ENCODE results near the gene ADRA2B.

ADRA2B gene

GRCh38 chr2:96117701-96118588 is 1.6 kb upstream of the ADRA2B start:
- H3K27ac ChIP-seq (ENCODE audit: low read depth in 2 of 2, low read length in 2 of 2): no peak overlapping the region
- no peaks in the 10 kb centered on the region for H3K9me3 ChIP-seq (ENCODE audit: control insufficient read depth in 2 of 2, low read length in 2 of 2)
- H3K27me3 ChIP-seq (ENCODE audit: control insufficient read depth in 2 of 2, insufficient read depth in 2 of 2, low read length in 2 of 2): peaks cover 13 to 22% of the 10 kb centered on the region in 2 donors
- no peak overlapping the region for H3K9ac ChIP-seq (ENCODE audit: low read depth in 1 of 2, low read length in 2 of 2)
- H3K4me3 ChIP-seq (ENCODE audit: low read length in 2 of 2): no peak overlapping the region
- H3K4me1 ChIP-seq (ENCODE audit: control insufficient read depth in 2 of 2, insufficient read depth in 2 of 2, low read length in 2 of 2): peaks cover 3 to 5% of the 10 kb centered on the region in 2 donors
- no peaks in the 10 kb centered on the region for H3K36me3 ChIP-seq (ENCODE audit: control insufficient read depth in 2 of 2, insufficient read depth in 2 of 2, low read length in 2 of 2)

GRCh38 chr2:96116879-96117533 is 635 bp upstream of the ADRA2B start:
- H3K9me3 ChIP-seq (ENCODE audit: control insufficient read depth in 2 of 2, low read length in 2 of 2): no peaks in the 10 kb centered on the region
- no peaks in the 10 kb centered on the region for H3K36me3 ChIP-seq (ENCODE audit: control insufficient read depth in 2 of 2, insufficient read depth in 2 of 2, low read length in 2 of 2)
- H3K9ac ChIP-seq (ENCODE audit: low read depth in 1 of 2, low read length in 2 of 2): peak overlapping the region; percentile 26 to 75
- H3K27ac ChIP-seq (ENCODE audit: low read depth in 2 of 2, low read length in 2 of 2): peak overlapping the region in 1 of 2 donors; percentile 35
- H3K4me1 ChIP-seq (ENCODE audit: control insufficient read depth in 2 of 2, insufficient read depth in 2 of 2, low read length in 2 of 2): peaks cover 3 to 5% of the 10 kb centered on the region in 2 donors
- peak overlapping the region; percentile 59 to 60 for H3K4me3 ChIP-seq (ENCODE audit: low read length in 2 of 2)
- peaks cover 13 to 22% of the 10 kb centered on the region in 2 donors for H3K27me3 ChIP-seq (ENCODE audit: control insufficient read depth in 2 of 2, insufficient read depth in 2 of 2, low read length in 2 of 2)

GRCh38 chr2:96115631-96116423 is 544 bp downstream of the ADRA2B start:
- H3K9me3 ChIP-seq (ENCODE audit: control insufficient read depth in 2 of 2, low read length in 2 of 2): no peaks in the 10 kb centered on the region
- H3K27ac ChIP-seq (ENCODE audit: low read depth in 2 of 2, low read length in 2 of 2): no peak overlapping the region
- peak overlapping the region; percentile 1 to 24 for H3K4me3 ChIP-seq (ENCODE audit: low read length in 2 of 2)
- peaks cover 5 to 14% of the 10 kb centered on the region in 2 donors for H3K27me3 ChIP-seq (ENCODE audit: control insufficient read depth in 2 of 2, insufficient read depth in 2 of 2, low read length in 2 of 2)
- H3K9ac ChIP-seq (ENCODE audit: low read depth in 1 of 2, low read length in 2 of 2): no peak overlapping the region
- H3K4me1 ChIP-seq (ENCODE audit: control insufficient read depth in 2 of 2, insufficient read depth in 2 of 2, low read length in 2 of 2): peaks cover 3 to 5% of the 10 kb centered on the region in 2 donors
- no peaks in the 10 kb centered on the region for H3K36me3 ChIP-seq (ENCODE audit: control insufficient read depth in 2 of 2, insufficient read depth in 2 of 2, low read length in 2 of 2)

- Histone ChIP-seq H3K4me3 (ENCODE audit: low read length in 2 of 2) (no peak overlapping the region), H3K9me3 (ENCODE audit: control insufficient read depth in 2 of 2, low read length in 2 of 2) (no peaks in the 10 kb centered on the region), H3K36me3 (ENCODE audit: control insufficient read depth in 2 of 2, insufficient read depth in 2 of 2, low read length in 2 of 2) (no peaks in the 10 kb centered on the region), H3K27me3 (ENCODE audit: control insufficient read depth in 2 of 2, insufficient read depth in 2 of 2, low read length in 2 of 2) (peaks cover 3 to 8% of the 10 kb centered on the region in 2 donors), H3K9ac (ENCODE audit: low read depth in 1 of 2, low read length in 2 of 2) (no peak overlapping the region), H3K4me1 (ENCODE audit: control insufficient read depth in 2 of 2, insufficient read depth in 2 of 2, low read length in 2 of 2) (peaks cover 3 to 5% of the 10 kb centered on the region in 2 donors), H3K27ac (ENCODE audit: low read depth in 2 of 2, low read length in 2 of 2) (no peak overlapping the region)
These were observed 1.3 kb downstream of the ADRA2B start for GRCh38 chr2:96114903-96115581.

- Histone ChIP-seq H3K4me1 (ENCODE audit: control insufficient read depth in 2 of 2, insufficient read depth in 2 of 2, low read length in 2 of 2) (peaks cover 3 to 5% of the 10 kb centered on the region in 2 donors), H3K36me3 (ENCODE audit: control insufficient read depth in 2 of 2, insufficient read depth in 2 of 2, low read length in 2 of 2) (no peaks in the 10 kb centered on the region), H3K27me3 (ENCODE audit: control insufficient read depth in 2 of 2, insufficient read depth in 2 of 2, low read length in 2 of 2) (peaks cover 3 to 5% of the 10 kb centered on the region in 2 donors), H3K9ac (ENCODE audit: low read depth in 1 of 2, low read length in 2 of 2) (no peak overlapping the region), H3K4me3 (ENCODE audit: low read length in 2 of 2) (no peak overlapping the region), H3K27ac (ENCODE audit: low read depth in 2 of 2, low read length in 2 of 2) (no peak overlapping the region), H3K9me3 (ENCODE audit: control insufficient read depth in 2 of 2, low read length in 2 of 2) (no peaks in the 10 kb centered on the region)
These were observed 1.8 kb downstream of the ADRA2B start for GRCh38 chr2:96114546-96114902.

GRCh38 chr2:96113951-96114350 is 2.4 kb downstream of the ADRA2B start:
- no peak overlapping the region for H3K27ac ChIP-seq (ENCODE audit: low read depth in 2 of 2, low read length in 2 of 2)
- no peak overlapping the region for H3K4me3 ChIP-seq (ENCODE audit: low read length in 2 of 2)
- peaks cover 3 to 5% of the 10 kb centered on the region in 2 donors for H3K4me1 ChIP-seq (ENCODE audit: control insufficient read depth in 2 of 2, insufficient read depth in 2 of 2, low read length in 2 of 2)
- H3K9me3 ChIP-seq (ENCODE audit: control insufficient read depth in 2 of 2, low read length in 2 of 2): no peaks in the 10 kb centered on the region
- peaks cover 3 to 5% of the 10 kb centered on the region in 2 donors for H3K27me3 ChIP-seq (ENCODE audit: control insufficient read depth in 2 of 2, insufficient read depth in 2 of 2, low read length in 2 of 2)
- H3K9ac ChIP-seq (ENCODE audit: low read depth in 1 of 2, low read length in 2 of 2): no peak overlapping the region
- no peaks in the 10 kb centered on the region for H3K36me3 ChIP-seq (ENCODE audit: control insufficient read depth in 2 of 2, insufficient read depth in 2 of 2, low read length in 2 of 2)

- Histone ChIP-seq H3K27ac (ENCODE audit: low read depth in 2 of 2, low read length in 2 of 2) (no peak overlapping the region), H3K9ac (ENCODE audit: low read depth in 1 of 2, low read length in 2 of 2) (no peak overlapping the region), H3K36me3 (ENCODE audit: control insufficient read depth in 2 of 2, insufficient read depth in 2 of 2, low read length in 2 of 2) (no peaks in the 10 kb centered on the region), H3K4me3 (ENCODE audit: low read length in 2 of 2) (no peak overlapping the region), H3K9me3 (ENCODE audit: control insufficient read depth in 2 of 2, low read length in 2 of 2) (no peaks in the 10 kb centered on the region), H3K27me3 (ENCODE audit: control insufficient read depth in 2 of 2, insufficient read depth in 2 of 2, low read length in 2 of 2) (peaks cover 3 to 5% of the 10 kb centered on the region in 2 donors), H3K4me1 (ENCODE audit: control insufficient read depth in 2 of 2, insufficient read depth in 2 of 2, low read length in 2 of 2) (peaks cover 3 to 5% of the 10 kb centered on the region in 2 donors)
These were observed 3.0 kb downstream of the ADRA2B start for GRCh38 chr2:96113367-96113677.

GRCh38 chr2:96112501-96113366 is 3.6 kb downstream of the ADRA2B start:
- H3K4me3 ChIP-seq (ENCODE audit: low read length in 2 of 2): no peak overlapping the region
- H3K9me3 ChIP-seq (ENCODE audit: control insufficient read depth in 2 of 2, low read length in 2 of 2): no peaks in the 10 kb centered on the region
- peaks cover 3 to 5% of the 10 kb centered on the region in 2 donors for H3K27me3 ChIP-seq (ENCODE audit: control insufficient read depth in 2 of 2, insufficient read depth in 2 of 2, low read length in 2 of 2)
- no peak overlapping the region for H3K27ac ChIP-seq (ENCODE audit: low read depth in 2 of 2, low read length in 2 of 2)
- peaks cover 3 to 5% of the 10 kb centered on the region in 2 donors for H3K4me1 ChIP-seq (ENCODE audit: control insufficient read depth in 2 of 2, insufficient read depth in 2 of 2, low read length in 2 of 2)
- no peak overlapping the region for H3K9ac ChIP-seq (ENCODE audit: low read depth in 1 of 2, low read length in 2 of 2)
- H3K36me3 ChIP-seq (ENCODE audit: control insufficient read depth in 2 of 2, insufficient read depth in 2 of 2, low read length in 2 of 2): no peaks in the 10 kb centered on the region

- Histone ChIP-seq H3K9me3 (ENCODE audit: control insufficient read depth in 2 of 2, low read length in 2 of 2) (no peaks in the 10 kb centered on the region), H3K27ac (ENCODE audit: low read depth in 2 of 2, low read length in 2 of 2) (no peak overlapping the region), H3K9ac (ENCODE audit: low read depth in 1 of 2, low read length in 2 of 2) (no peak overlapping the region), H3K27me3 (ENCODE audit: control insufficient read depth in 2 of 2, insufficient read depth in 2 of 2, low read length in 2 of 2) (peaks cover 0 to 2% of the 10 kb centered on the region in 2 donors), H3K36me3 (ENCODE audit: control insufficient read depth in 2 of 2, insufficient read depth in 2 of 2, low read length in 2 of 2) (no peaks in the 10 kb centered on the region), H3K4me3 (ENCODE audit: low read length in 2 of 2) (no peak overlapping the region), H3K4me1 (ENCODE audit: control insufficient read depth in 2 of 2, insufficient read depth in 2 of 2, low read length in 2 of 2) (no peaks in the 10 kb centered on the region)
These were observed 4.4 kb downstream of the ADRA2B start for GRCh38 chr2:96111823-96112500.

All from mucosa of rectum (tissue), 2 donors.